DOHH2 (cell line): ENCODE results near the gene CTSE.

Experiments used
- EZH2phosphoT487 ChIP-seq: fragments of 200-600 bp; sonication (generic); IDR thresholded peaks from 2 replicates; pipeline ENCODE4 v1.6.1; 2017; ENCODE audit warnings: borderline replicate concordance, mild to moderate bottlenecking, antibody characterized with exemption, low read length, moderate library complexity, mixed read lengths
- TF ChIP-seq, protein P1 (sequence below): fragments of 200-600 bp; sonication (generic); IDR thresholded peaks from one replicate; pipeline ENCODE4 v1.5.1; 2014; ENCODE audit warnings: antibody characterized with exemption, mild to moderate bottlenecking, low read depth, low read length; ENCODE audit not compliant: poor library complexity, severe bottlenecking

- TF ChIP-seq, protein P1, sequence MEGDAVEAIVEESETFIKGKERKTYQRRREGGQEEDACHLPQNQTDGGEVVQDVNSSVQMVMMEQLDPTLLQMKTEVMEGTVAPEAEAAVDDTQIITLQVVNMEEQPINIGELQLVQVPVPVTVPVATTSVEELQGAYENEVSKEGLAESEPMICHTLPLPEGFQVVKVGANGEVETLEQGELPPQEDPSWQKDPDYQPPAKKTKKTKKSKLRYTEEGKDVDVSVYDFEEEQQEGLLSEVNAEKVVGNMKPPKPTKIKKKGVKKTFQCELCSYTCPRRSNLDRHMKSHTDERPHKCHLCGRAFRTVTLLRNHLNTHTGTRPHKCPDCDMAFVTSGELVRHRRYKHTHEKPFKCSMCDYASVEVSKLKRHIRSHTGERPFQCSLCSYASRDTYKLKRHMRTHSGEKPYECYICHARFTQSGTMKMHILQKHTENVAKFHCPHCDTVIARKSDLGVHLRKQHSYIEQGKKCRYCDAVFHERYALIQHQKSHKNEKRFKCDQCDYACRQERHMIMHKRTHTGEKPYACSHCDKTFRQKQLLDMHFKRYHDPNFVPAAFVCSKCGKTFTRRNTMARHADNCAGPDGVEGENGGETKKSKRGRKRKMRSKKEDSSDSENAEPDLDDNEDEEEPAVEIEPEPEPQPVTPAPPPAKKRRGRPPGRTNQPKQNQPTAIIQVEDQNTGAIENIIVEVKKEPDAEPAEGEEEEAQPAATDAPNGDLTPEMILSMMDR: no peak
- TF ChIP-seq EZH2phosphoT487: no peak
These were observed 24.9 kb upstream of the CTSE start for GRCh38 chr1:206048582-206048981.
